Fibroblast of villous mesenchyme (primary cell): Measurements from ENCODE around the gene LIMS1. TPM values are rescaled to one million over a fixed set of nuclear protein-coding genes. Genes with fewer than 3 reads are reported as not detected.
"Not testable (repeated sequence)": the region's sequence is repeated elsewhere in the genome, so short reads cannot be mapped to it uniquely, and the experiment has no call there.

ENCODE experiments used
- DNase-seq: peaks from one replicate; pipeline ENCODE4 v3.0.0-alpha.2; 2010; ENCODE audit warnings: low read depth
- H3K4me3 ChIP-seq: 2 replicates; pipeline ENCODE4 v1.5.1; 2011; ENCODE audit warnings: low read depth, mild to moderate bottlenecking, low read length
- CTCF ChIP-seq: IDR thresholded peaks from 2 replicates; pipeline ENCODE4 v1.5.1; 2012; ENCODE audit warnings: low read depth, mild to moderate bottlenecking, low read length; ENCODE audit not compliant: insufficient read depth
- total RNA-seq: library from RNA; depleted of rRNA; stranded (reverse); fragments of >200 nt; gene quantifications from 2 replicates; pipeline ENCODE4 v1.2.3, GENCODE V29; 2012

LIMS1 gene
- total RNA-seq, 1 donor = 152 TPM

- DNase-seq = no peak
- no peak overlapping the region for H3K4me3 ChIP-seq
- TF ChIP-seq CTCF = no peak
Observed at GRCh38 chr2:108641756-108642155, 107.5 kb downstream of the LIMS1 start.

GRCh38 chr2:108643261-108643849 is 109.1 kb downstream of the LIMS1 start:
- DNase-seq = no peak
- no peak overlapping the region for H3K4me3 ChIP-seq
- no peak for TF ChIP-seq CTCF

GRCh38 chr2:108643862-108644261 is 109.6 kb downstream of the LIMS1 start:
- not testable (repeated sequence) for DNase-seq

GRCh38 chr2:108644446-108644845 is 110.2 kb downstream of the LIMS1 start:
- not testable (repeated sequence) for DNase-seq, H3K4me3 ChIP-seq

More at GRCh38 chr2:108643862-108644261, 109.6 kb downstream of the LIMS1 start:
- not testable (repeated sequence) for H3K4me3 ChIP-seq

- not testable (repeated sequence) for H3K4me3 ChIP-seq, DNase-seq
Observed at GRCh38 chr2:108648796-108649195, 114.5 kb downstream of the LIMS1 start.

GRCh38 chr2:108650465-108650864 is 116.2 kb downstream of the LIMS1 start:
- H3K4me3 ChIP-seq, DNase-seq: not testable (repeated sequence)

- H3K4me3 ChIP-seq, DNase-seq: not testable (repeated sequence)
Observed at GRCh38 chr2:108651468-108651867, 117.2 kb downstream of the LIMS1 start.

GRCh38 chr2:108652187-108652931 is 118.1 kb downstream of the LIMS1 start:
- H3K4me3 ChIP-seq = not testable (repeated sequence)
- DNase-seq = peak; percentile 94

GRCh38 chr2:108653425-108653824 is 119.2 kb downstream of the LIMS1 start:
- not testable (repeated sequence) for H3K4me3 ChIP-seq
- peak; percentile 52 for DNase-seq

- not testable (repeated sequence) for H3K4me3 ChIP-seq
- DNase-seq = peak; percentile 83
Observed at GRCh38 chr2:108653849-108654248, 119.6 kb downstream of the LIMS1 start.

GRCh38 chr2:108654521-108655125 is 120.4 kb downstream of the LIMS1 start:
- peak overlapping the region; percentile 41 for H3K4me3 ChIP-seq
- DNase-seq = peak; percentile 90

- H3K4me3 ChIP-seq = peak overlapping the region; percentile 21
- not testable (repeated sequence) for DNase-seq
Observed at GRCh38 chr2:108655270-108655669, 121.0 kb downstream of the LIMS1 start.

- H3K4me3 ChIP-seq = peak overlapping the region; percentile 41
Observed at GRCh38 chr2:108656282-108656681, 122.0 kb downstream of the LIMS1 start.

GRCh38 chr2:108657517-108657916 is 123.2 kb downstream of the LIMS1 start:
- not testable (repeated sequence) for DNase-seq
- peak overlapping the region; percentile 9 for H3K4me3 ChIP-seq

More at GRCh38 chr2:108656282-108656681, 122.0 kb downstream of the LIMS1 start:
- not testable (repeated sequence) for DNase-seq

GRCh38 chr2:108658553-108658952 is 124.3 kb downstream of the LIMS1 start:
- DNase-seq, H3K4me3 ChIP-seq: not testable (repeated sequence)

- DNase-seq, H3K4me3 ChIP-seq: not testable (repeated sequence)
Observed at GRCh38 chr2:108661493-108661892, 127.2 kb downstream of the LIMS1 start.

- H3K4me3 ChIP-seq = not testable (repeated sequence)
- peak; percentile 81 for DNase-seq
Observed at GRCh38 chr2:108662207-108662612, 127.9 kb downstream of the LIMS1 start.
